Keratinocyte (primary cell): ENCODE results near the gene CLINT1.
"Not testable (repeated sequence)": the region's sequence is repeated elsewhere in the genome, so short reads cannot be mapped to it uniquely, and the experiment has no call there.

Source experiments
- EZH2 ChIP-seq: IDR thresholded peaks from one replicate; pipeline ENCODE4 v1.6.1; 2012; ENCODE audit warnings: inconsistent platforms, mild to moderate bottlenecking, low read length, moderate library complexity
- TF ChIP-seq, protein P1 (sequence below), 3 experiments: IDR thresholded peaks in 1 of 3; conservative IDR thresholded peaks in 1 of 3; optimal IDR thresholded peaks in 1 of 3; 2 replicates in 2 of 3; 3 replicates in 1 of 3; pipeline versions ENCODE3 to v1.5.1; 2011; ENCODE audit warnings: low read length in 3 of 3, mild to moderate bottlenecking in 3 of 3, moderate library complexity in 2 of 3, control low read depth in 1 of 3, inconsistent platforms in 1 of 3; ENCODE audit not compliant: insufficient read depth in 2 of 3; ENCODE audit errors: extremely low read depth in 1 of 3

DNA sequence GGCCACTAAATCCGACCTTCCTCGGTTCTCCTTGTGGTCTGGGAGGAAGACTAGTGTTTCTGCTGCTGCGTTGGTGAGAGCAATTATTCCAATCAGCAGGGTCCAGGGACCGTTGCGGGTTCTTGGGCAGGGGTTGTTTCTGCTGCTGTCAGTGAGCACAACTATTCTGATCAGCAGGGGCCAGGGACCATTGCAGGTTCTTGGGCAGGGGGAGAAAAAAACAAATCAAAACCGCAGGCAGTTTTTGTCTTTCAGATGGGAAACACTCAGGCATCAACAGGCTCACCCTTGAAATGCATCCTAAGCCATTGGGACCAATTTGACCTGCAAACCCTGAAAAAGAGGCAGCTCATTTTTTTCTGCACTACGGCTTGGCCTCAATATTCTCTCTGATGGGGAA is 22.6 kb upstream of the CLINT1 start:
- TF ChIP-seq, protein P1, sequence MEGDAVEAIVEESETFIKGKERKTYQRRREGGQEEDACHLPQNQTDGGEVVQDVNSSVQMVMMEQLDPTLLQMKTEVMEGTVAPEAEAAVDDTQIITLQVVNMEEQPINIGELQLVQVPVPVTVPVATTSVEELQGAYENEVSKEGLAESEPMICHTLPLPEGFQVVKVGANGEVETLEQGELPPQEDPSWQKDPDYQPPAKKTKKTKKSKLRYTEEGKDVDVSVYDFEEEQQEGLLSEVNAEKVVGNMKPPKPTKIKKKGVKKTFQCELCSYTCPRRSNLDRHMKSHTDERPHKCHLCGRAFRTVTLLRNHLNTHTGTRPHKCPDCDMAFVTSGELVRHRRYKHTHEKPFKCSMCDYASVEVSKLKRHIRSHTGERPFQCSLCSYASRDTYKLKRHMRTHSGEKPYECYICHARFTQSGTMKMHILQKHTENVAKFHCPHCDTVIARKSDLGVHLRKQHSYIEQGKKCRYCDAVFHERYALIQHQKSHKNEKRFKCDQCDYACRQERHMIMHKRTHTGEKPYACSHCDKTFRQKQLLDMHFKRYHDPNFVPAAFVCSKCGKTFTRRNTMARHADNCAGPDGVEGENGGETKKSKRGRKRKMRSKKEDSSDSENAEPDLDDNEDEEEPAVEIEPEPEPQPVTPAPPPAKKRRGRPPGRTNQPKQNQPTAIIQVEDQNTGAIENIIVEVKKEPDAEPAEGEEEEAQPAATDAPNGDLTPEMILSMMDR (optimal IDR thresholded peaks at IDR 0.05 in 1 of 3, IDR thresholded peaks at IDR 0.05 in 1 of 3, conservative IDR thresholded peaks at IDR 0.05 in 1 of 3; ENCODE audit: extremely low read depth in 1 of 3, insufficient read depth in 2 of 3, low read length in 3 of 3), result not testable (repeated sequence)
- not testable (repeated sequence) for TF ChIP-seq EZH2
